Measurements from ENCODE around the gene C14orf93. TPM values are rescaled to one million over a fixed set of nuclear protein-coding genes. Genes with fewer than 3 reads are reported as not detected.
A peak's percentile ranks its signal among the peaks of the same experiment; 100 is the strongest.
"Not testable (repeated sequence)": the region's sequence is repeated elsewhere in the genome, so short reads cannot be mapped to it uniquely, and the experiment has no call there.

Gene C14orf93
- total and polyA plus RNA-seq, 7 experiments from 2014 or later = 5.7 to 20.5 (median 11.5) TPM

- H3K4me1 Mint-ChIP-seq = peaks cover 12 to 60% (median 53%) of the 10 kb centered on the region in 7 donors
- H3K9me3 Mint-ChIP-seq = no peaks in the 10 kb centered on the region
- ChIA-PET CTCF (interaction anchor here (0.8 to 3.5 kb wide), 3 partner anchors 11 to 178 kb away, joined by 3 to 33 read pairs (median 3); no protein-coding TSS in a partner anchor), POLR2A (interaction anchor here (0.7 to 4.1 kb wide), 11 partner anchors 8 to 110 kb away, joined by 3 to 79 read pairs (median 4); partner anchors contain the start of genes ACIN1, C14orf119, CEBPE and HAUS4)
- ATAC-seq (no peak), DNase-seq (no peak)
- intact Hi-C loops (cut with micrococcal nuclease) = loop anchor here in 1 of 2 donors (5.0 kb wide), 1 partner anchor 1742 kb away; the partner anchor contains the start of gene HNRNPC
- no peaks in the 10 kb centered on the region for H3K36me3 ChIP-seq (ENCODE audit: control insufficient read depth in 2 of 3, insufficient read depth in 3 of 3, low read length in 3 of 3)
- H3K27me3 ChIP-seq (ENCODE audit: control insufficient read depth in 2 of 2, insufficient read depth in 2 of 2, low read length in 2 of 2) = no peaks in the 10 kb centered on the region
- peaks cover 9 to 25% of the 10 kb centered on the region in 2 donors for H3K4me1 ChIP-seq (ENCODE audit: control insufficient read depth in 2 of 2, insufficient read depth in 2 of 2, low read length in 2 of 2)
- no peaks in the 10 kb centered on the region for H3K27me3 Mint-ChIP-seq
- no peaks in the 10 kb centered on the region for H3K9me3 ChIP-seq (ENCODE audit: control insufficient read depth in 2 of 3, low read length in 3 of 3)
- peaks cover 0 to 3% (median 0%) of the 10 kb centered on the region in 5 donors for H3K36me3 Mint-ChIP-seq
- H3K4me3 Mint-ChIP-seq = peak overlapping the region; percentile 67 to 100 (median 91)
- peak overlapping the region; percentile 68 for H3K27ac ChIP-seq (ENCODE audit: low read depth, low read length)
- H3K27ac Mint-ChIP-seq = peak overlapping the region; percentile 73 to 99 (median 96)
- no peak overlapping the region for H3K4me3 ChIP-seq (ENCODE audit: low read length)
Measured at GRCh38 chr14:23008831-23009230, 1.1 kb downstream of the C14orf93 start.

GRCh38 chr14:23006544-23007419 is 3.2 kb downstream of the C14orf93 start:
- no peaks in the 10 kb centered on the region for H3K27me3 ChIP-seq (ENCODE audit: control insufficient read depth in 2 of 2, insufficient read depth in 2 of 2, low read length in 2 of 2)
- peak overlapping the region; percentile 91 to 100 (median 96) for H3K4me3 Mint-ChIP-seq
- peaks cover 12 to 60% (median 48%) of the 10 kb centered on the region in 7 donors for H3K4me1 Mint-ChIP-seq
- peak overlapping the region; percentile 86 for H3K27ac ChIP-seq (ENCODE audit: low read depth, low read length)
- ATAC-seq (peak; percentile 97), DNase-seq (peak; percentile 88 to 99 (median 98))
- peaks cover 0 to 3% (median 0%) of the 10 kb centered on the region in 5 donors for H3K36me3 Mint-ChIP-seq
- ChIA-PET POLR2A (interaction anchor here (0.6 to 4.1 kb wide), 39 partner anchors 9 to 1550 kb away, joined by 3 to 79 read pairs (median 4); partner anchors contain the start of genes ACIN1, AJUBA, C14orf119 and CDH24), CTCF (interaction anchor here (0.6 to 3.5 kb wide), 29 partner anchors 9 to 114 kb away, joined by 3 to 33 read pairs (median 5); partner anchors contain the start of genes ACIN1, AJUBA, C14orf119 and CDH24)
- no peaks in the 10 kb centered on the region for H3K9me3 ChIP-seq (ENCODE audit: control insufficient read depth in 2 of 3, low read length in 3 of 3)
- no peaks in the 10 kb centered on the region for H3K36me3 ChIP-seq (ENCODE audit: control insufficient read depth in 2 of 3, insufficient read depth in 3 of 3, low read length in 3 of 3)
- H3K4me3 ChIP-seq (ENCODE audit: low read length) = peak overlapping the region; percentile 94
- H3K4me1 ChIP-seq (ENCODE audit: control insufficient read depth in 2 of 2, insufficient read depth in 2 of 2, low read length in 2 of 2) = peaks cover 9 to 25% of the 10 kb centered on the region in 2 donors
- intact Hi-C loops (cut with micrococcal nuclease) = loop anchor here (1.0 to 5.0 kb wide), 13 partner anchors 14 to 1739 kb away; partner anchors contain the start of genes ACIN1 (in 2 of the 2), C14orf119 (in 2 of the 2), PRMT5 (in 2 of the 2) and HAUS4 (in 1 of the 2)
- H3K9me3 Mint-ChIP-seq = no peaks in the 10 kb centered on the region
- H3K27ac Mint-ChIP-seq = peak overlapping the region; percentile 87 to 99 (median 98)
- no peaks in the 10 kb centered on the region for H3K27me3 Mint-ChIP-seq

DNA sequence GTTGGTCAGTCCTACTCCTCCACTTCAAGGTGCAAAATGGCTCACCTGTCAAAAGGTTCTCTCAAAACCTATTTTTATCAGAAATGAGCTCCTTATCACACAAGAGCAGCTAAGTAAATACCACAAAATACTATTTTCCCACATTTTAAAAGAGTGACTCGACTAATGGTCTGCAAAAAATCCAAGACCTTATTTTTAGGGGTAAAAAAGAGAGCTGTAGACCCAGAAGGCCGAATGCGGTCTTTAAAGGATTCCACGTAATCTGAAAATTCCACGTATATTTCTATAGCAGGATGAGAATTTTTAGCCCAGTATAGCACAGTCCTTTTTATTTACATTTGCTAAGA is 3.8 kb downstream of the C14orf93 start:
- H3K4me1 ChIP-seq (ENCODE audit: control insufficient read depth in 2 of 2, insufficient read depth in 2 of 2, low read length in 2 of 2) = peaks cover 9 to 25% of the 10 kb centered on the region in 2 donors
- ATAC-seq (no peak), DNase-seq (no peak)
- H3K36me3 ChIP-seq (ENCODE audit: control insufficient read depth in 2 of 3, insufficient read depth in 3 of 3, low read length in 3 of 3) = no peaks in the 10 kb centered on the region
- Mint-ChIP-seq H3K9me3 (no peaks in the 10 kb centered on the region), H3K36me3 (peaks cover 0 to 3% (median 0%) of the 10 kb centered on the region in 5 donors), H3K27ac (peak overlapping the region; percentile 87 to 99 (median 98)), H3K4me3 (peak overlapping the region; percentile 91 to 100 (median 96)), H3K4me1 (peaks cover 12 to 57% (median 44%) of the 10 kb centered on the region in 7 donors), H3K27me3 (no peaks in the 10 kb centered on the region)
- ChIA-PET POLR2A (interaction anchor here (0.8 to 4.1 kb wide), 25 partner anchors 8 to 417 kb away, joined by 3 to 79 read pairs (median 5); partner anchors contain the start of genes ACIN1, C14orf119, CDH24 and DAD1), CTCF (interaction anchor here (0.6 to 3.5 kb wide), 26 partner anchors 9 to 114 kb away, joined by 3 to 33 read pairs (median 6); partner anchors contain the start of genes ACIN1, AJUBA, C14orf119 and CDH24)
- peak overlapping the region; percentile 86 for H3K27ac ChIP-seq (ENCODE audit: low read depth, low read length)
- peak overlapping the region; percentile 94 for H3K4me3 ChIP-seq (ENCODE audit: low read length)
- H3K27me3 ChIP-seq (ENCODE audit: control insufficient read depth in 2 of 2, insufficient read depth in 2 of 2, low read length in 2 of 2) = no peaks in the 10 kb centered on the region
- intact Hi-C loops (cut with micrococcal nuclease) = loop anchor here in 1 of 2 donors (1.0 to 5.0 kb wide), 3 partner anchors 23 to 1739 kb away; partner anchors contain the start of genes HAUS4 and HNRNPC
- no peaks in the 10 kb centered on the region for H3K9me3 ChIP-seq (ENCODE audit: control insufficient read depth in 2 of 3, low read length in 3 of 3)

GRCh38 chr14:23005451-23006187 is 4.3 kb downstream of the C14orf93 start:
- Histone ChIP-seq H3K27ac (ENCODE audit: low read depth, low read length) (peak overlapping the region; percentile 86), H3K4me1 (ENCODE audit: control insufficient read depth in 2 of 2, insufficient read depth in 2 of 2, low read length in 2 of 2) (peaks cover 9 to 25% of the 10 kb centered on the region in 2 donors), H3K4me3 (ENCODE audit: low read length) (peak overlapping the region; percentile 94), H3K36me3 (ENCODE audit: control insufficient read depth in 2 of 3, insufficient read depth in 3 of 3, low read length in 3 of 3) (no peaks in the 10 kb centered on the region), H3K27me3 (ENCODE audit: control insufficient read depth in 2 of 2, insufficient read depth in 2 of 2, low read length in 2 of 2) (no peaks in the 10 kb centered on the region), H3K9me3 (ENCODE audit: control insufficient read depth in 2 of 3, low read length in 3 of 3) (no peaks in the 10 kb centered on the region)
- ChIA-PET CTCF (interaction anchor here (0.6 to 3.5 kb wide), 20 partner anchors 9 to 89 kb away, joined by 3 to 33 read pairs (median 7); partner anchors contain the start of genes ACIN1, AJUBA, C14orf119 and CDH24), POLR2A (interaction anchor here (0.6 to 4.1 kb wide), 17 partner anchors 8 to 297 kb away, joined by 3 to 79 read pairs (median 5); partner anchors contain the start of genes OXA1L, PPP1R3E, PRMT5 and PSMB5)
- Mint-ChIP-seq H3K27me3 (no peaks in the 10 kb centered on the region), H3K27ac (peak overlapping the region in 8 of 9 donors; percentile 20 to 99 (median 97)), H3K36me3 (peaks cover 0 to 3% (median 0%) of the 10 kb centered on the region in 5 donors), H3K9me3 (no peaks in the 10 kb centered on the region), H3K4me3 (peak overlapping the region; percentile 83 to 100 (median 96)), H3K4me1 (peaks cover 12 to 55% (median 43%) of the 10 kb centered on the region in 7 donors)
- DNase-seq (no peak), ATAC-seq (no peak)
- intact Hi-C loops (cut with micrococcal nuclease) = loop anchor here in 1 of 2 donors (1.0 to 5.0 kb wide), 3 partner anchors 22 to 1738 kb away; partner anchors contain the start of genes HAUS4 and HNRNPC

DNA sequence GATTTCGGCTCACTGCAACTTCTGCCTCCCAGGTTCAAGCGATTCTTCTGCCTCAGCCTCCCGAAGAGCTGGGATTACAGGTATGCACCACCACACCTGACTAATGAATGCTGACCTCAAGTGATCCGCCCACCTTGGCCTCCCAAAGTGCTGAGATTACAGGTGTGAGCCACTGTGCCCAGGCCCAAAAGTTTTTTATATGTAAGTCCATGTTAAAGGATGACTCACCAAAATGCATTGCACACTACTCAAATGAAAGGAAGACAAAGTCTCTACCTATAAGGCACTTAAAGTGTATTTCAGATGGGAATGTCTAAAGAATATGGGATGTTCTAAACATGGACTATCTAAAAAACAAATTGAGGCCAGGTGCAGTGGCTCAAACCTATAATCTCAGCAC is 5.7 kb downstream of the C14orf93 start:
- H3K27ac ChIP-seq (ENCODE audit: low read depth, low read length); H3K27me3 Mint-ChIP-seq; ATAC-seq; H3K36me3 ChIP-seq (ENCODE audit: control insufficient read depth in 2 of 3, insufficient read depth in 3 of 3, low read length in 3 of 3); H3K9me3 Mint-ChIP-seq; H3K4me3 ChIP-seq (ENCODE audit: low read length); H3K27me3 ChIP-seq (ENCODE audit: control insufficient read depth in 2 of 2, insufficient read depth in 2 of 2, low read length in 2 of 2); H3K9me3 ChIP-seq (ENCODE audit: control insufficient read depth in 2 of 3, low read length in 3 of 3); intact Hi-C loops (cut with micrococcal nuclease); DNase-seq; H3K27ac Mint-ChIP-seq; H3K36me3 Mint-ChIP-seq: not testable (repeated sequence)
- H3K4me1 Mint-ChIP-seq = peaks cover 12 to 42% (median 33%) of the 10 kb centered on the region in 7 donors
- peak overlapping the region in 1 of 10 donors; percentile 25 for H3K4me3 Mint-ChIP-seq
- ChIA-PET CTCF (interaction anchor here (1.0 kb wide), 1 partner anchor 52 kb away, joined by 4 read pairs; no protein-coding TSS in a partner anchor), POLR2A (interaction anchor here (0.7 kb wide), 1 partner anchor 16 kb away, joined by 3 read pairs; no protein-coding TSS in a partner anchor)
- peaks cover 6 to 20% of the 10 kb centered on the region in 2 donors for H3K4me1 ChIP-seq (ENCODE audit: control insufficient read depth in 2 of 2, insufficient read depth in 2 of 2, low read length in 2 of 2)
